Heart left ventricle (tissue), 13 donors: Measurements from ENCODE around the gene PTTG1IP.

Experiments
- POLR2A ChIP-seq, 2 donors: fragments of 450-650 bp; IDR thresholded peaks; one replicate each; pipeline ENCODE4 v1.6.1; 2017; ENCODE audit warnings: antibody characterized with exemption in 2 of 2, mild to moderate bottlenecking in 2 of 2, moderate library complexity in 2 of 2
- TF ChIP-seq, protein P1 (sequence below), 12 donors: fragments of 200-600 bp; sonication (generic) in 4 of 12; IDR thresholded peaks; one replicate each; pipeline versions ENCODE4 v1.5.0 to v1.8.0; 2018 to 2022; ENCODE audit warnings: antibody characterized with exemption in 12 of 12, mild to moderate bottlenecking in 5 of 12
- donor health status: ischemic (EF 13 %, LVEDD 7.1; RV severe dilation, severe dysfunction).
- donor health status: DM: no; HTN: yes; CAD: no.
- donor health status: DM: no; HTN: no; CAD: no.
- donor health status: ischemic (EF 25% LVEDD 6.9; RV normal size, moderate dysfunction).
- donor health status: ischemic (EF 25% LVEDD 5.7; RV mildly dilated, moderate dysfunction).
- donor health status: ischemic (EF 35%, LVEDD 5.7; RV mildly dilated, moderate dysfunction).
- donor health status: nonischemic (EF 11% LVEDD 7.7; RV severe dilation, severe dysfunction).
- donor health status: DM: yes; HTN: yes; CAD: no.
- donor health status: PGD.
- donor health status: ischemic (EF 29% LVEDD 5.4; RV normal size, mild dysfunction).
- donor health status: nonischemic (EF 23%, LVEDD 6.1; RV moderate dilation, normal function).

DNA sequence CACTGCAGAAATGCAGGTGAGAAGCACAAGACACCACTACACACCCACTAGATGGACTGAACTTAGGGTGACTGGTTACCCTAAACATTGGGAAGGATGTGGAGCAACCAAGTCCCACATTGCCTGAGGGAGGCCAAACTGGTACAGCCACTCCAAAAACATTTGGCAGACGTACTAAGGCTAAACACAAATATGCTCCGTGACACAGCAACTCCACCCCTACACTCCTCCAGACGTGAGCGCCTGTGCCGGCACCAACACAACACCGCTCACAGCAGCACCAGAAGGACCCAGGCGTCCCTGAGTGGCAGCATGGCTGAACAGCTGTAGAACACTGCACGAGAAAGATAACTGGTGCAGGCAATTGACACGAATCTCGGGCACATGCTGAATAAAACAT, 14.7 kb downstream of the PTTG1IP start:
- TF ChIP-seq, protein P1, sequence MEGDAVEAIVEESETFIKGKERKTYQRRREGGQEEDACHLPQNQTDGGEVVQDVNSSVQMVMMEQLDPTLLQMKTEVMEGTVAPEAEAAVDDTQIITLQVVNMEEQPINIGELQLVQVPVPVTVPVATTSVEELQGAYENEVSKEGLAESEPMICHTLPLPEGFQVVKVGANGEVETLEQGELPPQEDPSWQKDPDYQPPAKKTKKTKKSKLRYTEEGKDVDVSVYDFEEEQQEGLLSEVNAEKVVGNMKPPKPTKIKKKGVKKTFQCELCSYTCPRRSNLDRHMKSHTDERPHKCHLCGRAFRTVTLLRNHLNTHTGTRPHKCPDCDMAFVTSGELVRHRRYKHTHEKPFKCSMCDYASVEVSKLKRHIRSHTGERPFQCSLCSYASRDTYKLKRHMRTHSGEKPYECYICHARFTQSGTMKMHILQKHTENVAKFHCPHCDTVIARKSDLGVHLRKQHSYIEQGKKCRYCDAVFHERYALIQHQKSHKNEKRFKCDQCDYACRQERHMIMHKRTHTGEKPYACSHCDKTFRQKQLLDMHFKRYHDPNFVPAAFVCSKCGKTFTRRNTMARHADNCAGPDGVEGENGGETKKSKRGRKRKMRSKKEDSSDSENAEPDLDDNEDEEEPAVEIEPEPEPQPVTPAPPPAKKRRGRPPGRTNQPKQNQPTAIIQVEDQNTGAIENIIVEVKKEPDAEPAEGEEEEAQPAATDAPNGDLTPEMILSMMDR (IDR thresholded peaks at IDR 0.05): no peak
- no peak for TF ChIP-seq POLR2A (IDR thresholded peaks at IDR 0.05)
